Gastrocnemius medialis (tissue), 4 donors: ENCODE results near the gene WASHC1.
"Not testable (repeated sequence)": the region's sequence is repeated elsewhere in the genome, so short reads cannot be mapped to it uniquely, and the experiment has no call there.

ENCODE experiments used
- POLR2A ChIP-seq, 2 donors: fragments of 450-650 bp; IDR thresholded peaks; one replicate each; pipeline ENCODE4 v1.6.1; 2017; ENCODE audit warnings: antibody characterized with exemption in 2 of 2, mild to moderate bottlenecking in 2 of 2, moderate library complexity in 2 of 2
- TF ChIP-seq, protein P1 (sequence below), 5 experiments: fragments of 450-650 bp in 3 of 5; fragments of 200-600 bp in 2 of 5; sonication (generic) in 2 of 5; IDR thresholded peaks in 4 of 5; conservative IDR thresholded peaks in 1 of 5; 1 replicate in 4 of 5; 2 replicates in 1 of 5; pipeline ENCODE4 v1.5.1; 2016 to 2019; ENCODE audit warnings: antibody characterized with exemption in 5 of 5, mild to moderate bottlenecking in 3 of 5, moderate library complexity in 3 of 5

DNA sequence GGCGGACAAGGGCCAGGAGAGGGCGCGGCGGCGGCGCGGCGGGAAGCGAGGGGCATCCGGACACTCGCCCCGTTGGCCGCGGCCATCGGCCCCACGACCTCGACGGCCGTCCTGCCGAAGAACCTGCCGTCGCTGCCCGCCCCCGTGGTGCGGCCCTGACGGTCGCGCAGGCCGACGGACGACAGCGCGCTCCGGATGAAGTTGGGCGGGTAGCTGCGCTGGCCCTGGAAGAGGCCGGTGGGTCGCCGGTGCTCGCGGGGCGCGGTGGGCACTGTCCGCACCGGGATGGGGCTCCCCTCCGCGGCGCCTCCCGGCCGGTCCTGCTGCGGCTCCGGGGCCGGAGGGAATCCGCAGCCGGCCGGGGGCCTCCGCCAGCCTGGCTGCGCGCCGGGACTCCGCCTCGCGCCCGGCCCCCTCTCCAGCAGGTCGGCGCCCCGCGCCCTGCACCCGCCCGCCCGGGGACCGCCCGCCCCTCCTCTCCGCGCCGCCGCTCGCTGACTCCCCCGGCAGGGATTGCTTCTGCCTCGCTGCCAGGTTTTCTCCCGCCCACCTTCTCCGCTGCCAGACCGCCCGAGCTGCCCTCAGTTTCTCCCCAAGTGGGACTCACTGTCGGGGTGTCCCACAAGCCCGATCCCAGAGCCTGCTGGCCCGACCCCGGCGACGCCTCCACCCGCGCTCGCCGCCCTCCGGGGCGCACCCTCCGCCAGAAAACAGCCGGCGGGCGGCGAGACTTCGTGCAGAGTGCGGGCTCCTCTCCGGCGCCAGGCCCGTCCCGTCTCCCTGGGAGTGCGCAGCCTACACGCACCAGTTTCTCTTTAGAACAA lies 44.0 kb upstream of the WASHC1 start:
- TF ChIP-seq, protein P1, sequence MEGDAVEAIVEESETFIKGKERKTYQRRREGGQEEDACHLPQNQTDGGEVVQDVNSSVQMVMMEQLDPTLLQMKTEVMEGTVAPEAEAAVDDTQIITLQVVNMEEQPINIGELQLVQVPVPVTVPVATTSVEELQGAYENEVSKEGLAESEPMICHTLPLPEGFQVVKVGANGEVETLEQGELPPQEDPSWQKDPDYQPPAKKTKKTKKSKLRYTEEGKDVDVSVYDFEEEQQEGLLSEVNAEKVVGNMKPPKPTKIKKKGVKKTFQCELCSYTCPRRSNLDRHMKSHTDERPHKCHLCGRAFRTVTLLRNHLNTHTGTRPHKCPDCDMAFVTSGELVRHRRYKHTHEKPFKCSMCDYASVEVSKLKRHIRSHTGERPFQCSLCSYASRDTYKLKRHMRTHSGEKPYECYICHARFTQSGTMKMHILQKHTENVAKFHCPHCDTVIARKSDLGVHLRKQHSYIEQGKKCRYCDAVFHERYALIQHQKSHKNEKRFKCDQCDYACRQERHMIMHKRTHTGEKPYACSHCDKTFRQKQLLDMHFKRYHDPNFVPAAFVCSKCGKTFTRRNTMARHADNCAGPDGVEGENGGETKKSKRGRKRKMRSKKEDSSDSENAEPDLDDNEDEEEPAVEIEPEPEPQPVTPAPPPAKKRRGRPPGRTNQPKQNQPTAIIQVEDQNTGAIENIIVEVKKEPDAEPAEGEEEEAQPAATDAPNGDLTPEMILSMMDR (IDR thresholded peaks at IDR 0.05 in 4 of 5, conservative IDR thresholded peaks at IDR 0.05 in 1 of 5): not testable (repeated sequence)
- not testable (repeated sequence) for TF ChIP-seq POLR2A (IDR thresholded peaks at IDR 0.05)
